ENCODE results near the gene PIAS1.
"Not testable (repeated sequence)": the region's sequence is repeated elsewhere in the genome, so short reads cannot be mapped to it uniquely, and the experiment has no call there.

PIAS1 gene

DNA sequence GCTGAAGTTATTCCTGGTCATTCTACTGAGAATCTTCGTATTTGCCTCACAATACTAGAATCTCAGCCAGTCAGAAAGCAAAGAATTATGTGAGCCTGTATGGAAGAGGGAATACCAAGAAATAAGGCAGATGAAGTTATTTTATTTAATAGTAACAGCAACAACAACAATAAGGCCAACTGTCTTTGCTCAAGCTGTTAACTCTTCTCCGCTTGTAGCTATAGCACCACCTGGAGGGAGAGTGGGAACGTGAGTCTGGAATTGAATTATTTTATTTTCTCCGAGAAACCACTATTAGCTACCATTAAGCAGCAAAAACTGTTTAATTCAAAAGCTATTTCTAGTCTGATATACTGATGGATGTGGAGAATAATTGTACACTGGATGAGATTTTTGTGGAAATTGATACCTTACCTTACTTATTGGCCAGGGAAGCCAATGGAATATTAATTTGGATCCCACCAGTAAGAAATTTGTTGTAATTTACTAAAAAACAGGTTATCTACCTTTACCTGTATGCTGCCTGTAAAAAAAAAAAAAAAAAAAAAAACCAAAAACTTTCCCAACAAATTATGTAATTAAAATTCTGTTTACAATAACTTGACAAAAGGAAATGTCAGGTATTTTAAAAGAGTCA lies 100.9 kb downstream of the PIAS1 start:
- DNase-seq: peak; percentile 78
- in situ Hi-C loops (cut with MboI; ENCODE audit: low pct_unique_long_range_greater_than_20kb, low sequenced_read_pairs): no loop called here

- in situ Hi-C loops (cut with MboI; ENCODE audit: low pct_unique_long_range_greater_than_20kb, low sequenced_read_pairs): no loop called here
- no peak for DNase-seq
Measured at GRCh38 chr15:68157074-68157473, 103.0 kb downstream of the PIAS1 start.

DNA sequence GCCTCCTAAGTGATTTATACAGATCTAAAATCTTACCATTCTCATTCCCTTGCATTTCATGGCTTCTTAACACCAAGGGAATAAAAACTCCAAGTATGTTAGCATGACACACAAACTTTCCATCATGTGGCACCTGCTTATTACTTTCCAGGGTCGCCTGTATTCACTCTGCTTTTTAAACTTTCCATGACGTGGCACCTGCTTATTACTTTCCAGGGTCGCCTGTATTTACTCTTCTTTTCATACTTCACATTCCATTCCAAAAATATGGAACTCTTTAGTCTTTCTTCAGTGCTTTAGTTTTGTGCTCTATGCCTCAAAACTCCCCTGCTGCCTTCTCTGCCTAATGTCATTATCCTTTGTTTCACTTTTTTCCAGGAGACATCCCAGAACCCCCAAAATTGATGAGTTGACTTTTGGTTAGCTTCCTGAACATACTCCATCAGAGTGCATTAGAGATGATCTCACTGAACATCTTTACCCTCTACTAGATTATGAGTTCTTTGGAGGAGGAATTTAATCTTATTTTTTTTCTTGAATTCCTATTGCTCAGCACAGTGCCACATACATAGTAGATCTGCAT lies 104.0 kb downstream of the PIAS1 start:
- in situ Hi-C loops (cut with MboI; ENCODE audit: low pct_unique_long_range_greater_than_20kb, low sequenced_read_pairs): no loop called here
- no peak for DNase-seq

DNA sequence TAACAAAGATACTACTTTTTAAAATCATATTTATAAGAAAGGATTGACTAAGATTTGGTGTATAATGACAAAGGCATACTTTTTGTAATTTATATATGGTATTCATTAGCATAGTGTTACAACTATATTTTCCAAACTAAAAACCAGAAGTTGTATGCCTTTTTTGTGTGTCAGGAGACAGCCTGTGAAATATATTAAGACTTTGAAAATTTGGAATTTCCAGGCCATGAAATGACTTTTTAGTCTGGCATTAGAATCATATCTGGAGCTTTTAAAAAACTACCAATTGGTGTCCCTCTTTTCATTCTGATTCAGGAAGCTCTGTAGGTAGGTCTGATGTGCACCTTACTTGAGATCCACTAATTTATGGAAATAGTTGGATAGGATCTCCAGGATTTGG lies 109.1 kb downstream of the PIAS1 start:
- in situ Hi-C loops (cut with MboI; ENCODE audit: low pct_unique_long_range_greater_than_20kb, low sequenced_read_pairs): no loop called here

GRCh38 chr15:68166847-68167246 lies 112.7 kb downstream of the PIAS1 start:
- in situ Hi-C loops (cut with MboI; ENCODE audit: low pct_unique_long_range_greater_than_20kb, low sequenced_read_pairs): no loop called here
- no peak for DNase-seq

More for the DNA sequence above, 109.1 kb downstream of the PIAS1 start:
- DNase-seq: no peak

DNA sequence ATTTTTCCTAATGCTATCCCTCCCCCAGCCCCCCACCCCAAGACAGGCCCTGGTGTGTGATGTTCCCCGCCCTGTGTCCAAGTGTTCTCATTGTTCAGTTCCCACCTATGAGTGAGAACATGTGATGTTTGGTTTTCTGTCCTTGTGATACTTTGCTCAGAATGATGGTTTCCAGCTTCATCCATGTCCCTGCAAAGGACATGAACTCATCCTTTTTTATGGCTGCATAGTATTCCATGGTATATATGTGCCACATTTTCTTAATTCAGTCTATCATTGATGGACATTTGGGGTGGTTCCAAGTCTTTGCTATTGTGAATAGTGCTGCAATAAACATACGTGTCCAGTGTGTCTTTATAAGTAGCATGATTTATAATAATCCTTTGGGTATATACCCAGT lies 117.9 kb downstream of the PIAS1 start:
- not testable (repeated sequence) for DNase-seq
- in situ Hi-C loops (cut with MboI; ENCODE audit: low pct_unique_long_range_greater_than_20kb, low sequenced_read_pairs): loop anchor here (10.0 kb wide), 1 partner anchor 307 kb away; no protein-coding TSS in a partner anchor

- in situ Hi-C loops (cut with MboI; ENCODE audit: low pct_unique_long_range_greater_than_20kb, low sequenced_read_pairs): loop anchor here (10.0 kb wide), 1 partner anchor 308 kb away; no protein-coding TSS in a partner anchor
- DNase-seq: no peak
Measured at GRCh38 chr15:68173119-68173518, 119.0 kb downstream of the PIAS1 start.

DNA sequence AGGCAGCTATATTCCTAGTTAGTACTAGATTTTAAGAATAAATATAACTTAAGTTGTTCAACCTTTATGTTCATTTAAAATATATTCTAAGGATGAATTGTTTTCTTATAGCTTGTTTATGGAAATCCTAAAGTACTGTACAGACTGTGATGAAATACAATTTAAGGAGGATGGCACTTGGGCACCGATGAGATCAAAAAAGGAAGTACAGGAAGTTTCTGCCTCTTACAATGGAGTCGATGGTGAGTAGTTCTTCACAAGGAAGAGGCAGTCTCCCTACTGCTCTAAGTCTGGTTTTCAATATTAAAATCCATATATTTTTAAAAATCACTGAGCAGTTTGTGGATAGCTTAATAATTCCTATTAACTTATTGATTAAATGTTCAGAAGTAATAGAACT lies 121.4 kb downstream of the PIAS1 start:
- in situ Hi-C loops (cut with MboI; ENCODE audit: low pct_unique_long_range_greater_than_20kb, low sequenced_read_pairs): loop anchor here (10.0 kb wide), 1 partner anchor 311 kb away; no protein-coding TSS in a partner anchor
- peak; percentile 56 for DNase-seq

DNA sequence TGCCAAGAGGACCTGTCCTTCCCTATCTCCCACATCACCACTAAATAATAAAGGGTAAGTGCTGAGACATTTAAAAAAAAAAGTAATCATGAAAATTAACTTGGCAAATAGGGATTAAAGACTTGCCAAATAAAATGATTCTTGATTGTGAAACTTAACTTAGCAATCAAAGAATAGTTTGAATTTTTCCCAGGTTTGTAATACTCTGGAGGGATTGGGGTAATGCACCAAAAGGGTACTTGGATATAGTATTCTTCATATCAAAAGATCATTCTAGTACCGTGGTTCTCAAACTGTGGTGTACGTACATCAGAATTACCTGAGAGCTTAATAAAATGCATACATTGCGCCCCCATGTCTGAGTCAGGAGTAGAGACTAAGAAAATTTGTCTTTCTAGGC lies 122.5 kb downstream of the PIAS1 start:
- in situ Hi-C loops (cut with MboI; ENCODE audit: low pct_unique_long_range_greater_than_20kb, low sequenced_read_pairs): loop anchor here (10.0 kb wide), 1 partner anchor 312 kb away; no protein-coding TSS in a partner anchor
- DNase-seq: no peak

GRCh38 chr15:68177742-68178141 lies 123.6 kb downstream of the PIAS1 start:
- in situ Hi-C loops (cut with MboI; ENCODE audit: low pct_unique_long_range_greater_than_20kb, low sequenced_read_pairs): loop anchor here (10.0 kb wide), 1 partner anchor 313 kb away; no protein-coding TSS in a partner anchor
- no peak for DNase-seq

- no peak for DNase-seq
- in situ Hi-C loops (cut with MboI; ENCODE audit: low pct_unique_long_range_greater_than_20kb, low sequenced_read_pairs): no loop called here
Measured at GRCh38 chr15:68183616-68184315, 129.7 kb downstream of the PIAS1 start.

- in situ Hi-C loops (cut with MboI; ENCODE audit: low pct_unique_long_range_greater_than_20kb, low sequenced_read_pairs): no loop called here
- DNase-seq: no peak
Measured at GRCh38 chr15:68184616-68185480, 130.7 kb downstream of the PIAS1 start.

DNA sequence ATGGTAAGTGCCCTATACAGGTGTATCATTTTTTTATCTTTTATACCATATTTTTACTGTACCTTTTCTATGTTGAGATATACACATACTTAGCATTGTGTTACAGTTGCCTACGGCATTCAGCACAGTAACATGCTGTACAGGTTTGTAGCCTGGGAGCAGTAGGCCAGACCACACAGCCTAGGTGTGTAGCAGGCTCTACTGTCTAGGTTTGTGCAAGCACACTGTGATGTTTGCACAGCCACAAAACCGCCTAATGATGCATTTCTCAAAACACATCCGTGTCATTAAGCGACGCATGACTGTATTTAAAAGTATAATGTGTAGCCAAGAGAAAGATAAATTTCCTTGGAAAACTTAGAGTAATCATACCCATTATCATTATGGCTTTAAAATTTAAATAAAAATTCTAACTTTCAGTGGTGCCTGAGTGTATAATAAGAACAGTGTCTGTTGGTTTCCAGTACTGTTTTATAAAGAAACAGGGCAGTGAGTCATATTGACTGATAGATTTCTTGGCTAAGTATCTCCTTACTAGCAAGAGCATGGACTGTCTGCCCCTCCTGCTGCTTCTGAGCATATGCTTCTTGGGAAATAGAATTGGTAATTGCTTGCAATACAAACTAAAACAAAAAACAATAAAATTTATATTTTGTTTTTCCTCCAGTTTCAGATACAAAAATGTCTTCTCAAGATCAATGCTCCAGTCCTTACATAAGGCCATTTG lies 132.7 kb downstream of the PIAS1 start:
- in situ Hi-C loops (cut with MboI; ENCODE audit: low pct_unique_long_range_greater_than_20kb, low sequenced_read_pairs): no loop called here
- DNase-seq: no peak

DNA sequence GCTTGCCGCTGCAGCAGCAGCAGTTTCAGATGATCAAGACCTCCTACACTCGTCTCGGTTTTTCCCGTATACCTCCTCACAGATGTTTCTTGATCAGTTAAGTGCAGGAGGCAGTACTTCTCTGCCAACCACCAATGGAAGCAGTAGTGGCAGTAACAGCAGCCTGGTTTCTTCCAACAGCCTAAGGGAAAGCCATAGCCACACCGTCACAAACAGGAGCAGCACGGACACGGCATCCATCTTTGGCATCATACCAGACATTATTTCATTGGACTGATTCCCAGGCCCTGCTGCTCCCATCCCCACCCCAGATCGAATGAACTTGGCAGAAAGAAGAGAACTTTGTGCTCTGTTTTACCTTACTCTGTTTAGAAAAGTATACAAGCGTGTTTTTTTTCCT lies 133.4 kb downstream of the PIAS1 start:
- no peak for DNase-seq

GRCh38 chr15:68188647-68189046 lies 134.5 kb downstream of the PIAS1 start:
- DNase-seq: no peak
- in situ Hi-C loops (cut with MboI; ENCODE audit: low pct_unique_long_range_greater_than_20kb, low sequenced_read_pairs): no loop called here

More for the DNA sequence above, 133.4 kb downstream of the PIAS1 start:
- in situ Hi-C loops (cut with MboI; ENCODE audit: low pct_unique_long_range_greater_than_20kb, low sequenced_read_pairs): no loop called here

GRCh38 chr15:68190048-68190447 lies 135.9 kb downstream of the PIAS1 start:
- no peak for DNase-seq

GRCh38 chr15:68191555-68191954 lies 137.4 kb downstream of the PIAS1 start:
- DNase-seq: no peak
- in situ Hi-C loops (cut with MboI; ENCODE audit: low pct_unique_long_range_greater_than_20kb, low sequenced_read_pairs): no loop called here

More at GRCh38 chr15:68190048-68190447, 135.9 kb downstream of the PIAS1 start:
- in situ Hi-C loops (cut with MboI; ENCODE audit: low pct_unique_long_range_greater_than_20kb, low sequenced_read_pairs): no loop called here

GRCh38 chr15:68192117-68192516 lies 138.0 kb downstream of the PIAS1 start:
- in situ Hi-C loops (cut with MboI; ENCODE audit: low pct_unique_long_range_greater_than_20kb, low sequenced_read_pairs): no loop called here
- DNase-seq: no peak

Data from KBM-7 (cell line).